Liver (tissue), 9 donors: Measurements from ENCODE around the gene TRIM15. TPM values are rescaled to one million over a fixed set of nuclear protein-coding genes. Genes with fewer than 3 reads are reported as not detected.

Experiments
- DNase-seq: peaks from one replicate; pipeline ENCODE4 v3.0.0-alpha.2; 2017; ENCODE audit warnings: low spot score
- H3K27ac ChIP-seq, 2 donors: one replicate each; pipeline ENCODE4 v1.7.0; 2013; ENCODE audit warnings: inconsistent platforms in 2 of 2, low read length in 2 of 2, control low read depth in 1 of 2, low read depth in 1 of 2, mild to moderate bottlenecking in 1 of 2
- H3K27me3 ChIP-seq, 4 donors: one replicate each; pipeline versions ENCODE4 v1.6.1 to v1.7.0; 2013; ENCODE audit warnings: low read length in 3 of 4, inconsistent platforms in 1 of 4, mild to moderate bottlenecking in 1 of 4, moderate library complexity in 1 of 4; ENCODE audit not compliant: control insufficient read depth in 4 of 4, insufficient read depth in 4 of 4
- H3K36me3 ChIP-seq, 4 donors: one replicate each; pipeline versions ENCODE4 v1.6.1 to v1.7.0; 2013; ENCODE audit warnings: low read length in 3 of 4, mild to moderate bottlenecking in 3 of 4, low read depth in 1 of 4, moderate library complexity in 1 of 4; ENCODE audit not compliant: control insufficient read depth in 4 of 4, insufficient read depth in 3 of 4
- H3K4me1 ChIP-seq, 4 donors: one replicate each; pipeline versions ENCODE4 v1.6.1 to v1.7.0; 2013; ENCODE audit warnings: low read length in 3 of 4, mild to moderate bottlenecking in 3 of 4, moderate library complexity in 1 of 4; ENCODE audit not compliant: control insufficient read depth in 4 of 4, insufficient read depth in 4 of 4
- H3K4me3 ChIP-seq, 3 donors: one replicate each; pipeline versions ENCODE4 v1.6.1 to v1.7.0; 2013; ENCODE audit warnings: low read length in 3 of 3, control low read depth in 1 of 3, low read depth in 1 of 3, mild to moderate bottlenecking in 1 of 3
- H3K9ac ChIP-seq, 2 donors: one replicate each; pipeline ENCODE4 v1.7.0; 2013; ENCODE audit warnings: low read length in 2 of 2, mild to moderate bottlenecking in 2 of 2, moderate library complexity in 2 of 2, control low read depth in 1 of 2, low read depth in 1 of 2
- H3K9me3 ChIP-seq, 4 donors: one replicate each; pipeline versions ENCODE4 v1.6.1 to v1.7.0; 2013; ENCODE audit warnings: low read length in 3 of 4; ENCODE audit not compliant: control insufficient read depth in 4 of 4
- ATF3 ChIP-seq: IDR thresholded peaks from 2 replicates; pipeline ENCODE4 v1.6.1; 2016; ENCODE audit warnings: antibody characterized with exemption
- EGR1 ChIP-seq, 2 donors: IDR thresholded peaks; 2 replicates each; pipeline ENCODE4 v1.6.1; 2016 to 2018; ENCODE audit warnings: antibody characterized with exemption in 2 of 2, low read depth in 2 of 2
- FOXA1 ChIP-seq: IDR thresholded peaks from 2 replicates; pipeline ENCODE4 v1.6.1; 2016; ENCODE audit warnings: antibody characterized with exemption
- FOXA2 ChIP-seq: IDR thresholded peaks from 2 replicates; pipeline ENCODE4 v1.6.1; 2016; ENCODE audit warnings: antibody characterized with exemption
- GABPA ChIP-seq, 2 donors: IDR thresholded peaks in 1 of 2; conservative IDR thresholded peaks in 1 of 2; 2 replicates each; pipeline ENCODE4 v1.6.1; 2016; ENCODE audit warnings: antibody characterized with exemption in 2 of 2, mild to moderate bottlenecking in 1 of 2, moderate library complexity in 1 of 2
- HNF4A ChIP-seq, 2 donors: conservative IDR thresholded peaks; 2 replicates each; pipeline ENCODE4 v1.6.1; 2016; ENCODE audit warnings: antibody characterized with exemption in 2 of 2, mild to moderate bottlenecking in 2 of 2
- HNF4G ChIP-seq: IDR thresholded peaks from 2 replicates; pipeline ENCODE4 v1.6.1; 2016; ENCODE audit warnings: antibody characterized with exemption
- JUND ChIP-seq, 2 donors: IDR thresholded peaks; 2 replicates each; pipeline ENCODE4 v1.6.1; 2016; ENCODE audit warnings: antibody characterized with exemption in 2 of 2
- NR2F2 ChIP-seq: IDR thresholded peaks from 2 replicates; pipeline ENCODE4 v1.6.1; 2016; ENCODE audit warnings: antibody characterized with exemption
- RAD21 ChIP-seq, 2 donors: IDR thresholded peaks; 2 replicates each; pipeline ENCODE4 v1.6.1; 2016; ENCODE audit warnings: antibody characterized with exemption in 2 of 2, mild to moderate bottlenecking in 2 of 2
- REST ChIP-seq: IDR thresholded peaks from 2 replicates; pipeline ENCODE4 v1.6.1; 2016; ENCODE audit warnings: antibody characterized with exemption, mild to moderate bottlenecking
- RXRA ChIP-seq, 2 donors: IDR thresholded peaks; 2 replicates each; pipeline ENCODE4 v1.6.1; 2017 to 2018; ENCODE audit warnings: antibody characterized with exemption in 2 of 2, mild to moderate bottlenecking in 1 of 2
- SP1 ChIP-seq: IDR thresholded peaks from 2 replicates; pipeline ENCODE4 v1.6.1; 2018; ENCODE audit warnings: antibody characterized with exemption, mild to moderate bottlenecking
- TAF1 ChIP-seq: conservative IDR thresholded peaks from 2 replicates; pipeline ENCODE4 v1.6.1; 2016; ENCODE audit warnings: antibody characterized with exemption, mild to moderate bottlenecking
- YY1 ChIP-seq: IDR thresholded peaks from 2 replicates; pipeline ENCODE4 v1.6.1; 2016; ENCODE audit warnings: antibody characterized with exemption, mild to moderate bottlenecking
- WGBS: extraction: QIAGEN DNeasy Blood & Tissue Kit; methylation state at CpG from one replicate; pipeline ENCODE4 v1.1.7; 2013; 5-methylcytosine and 5-hydroxymethylcytosine counted together
- polyA plus RNA-seq, 2 donors: library from polyadenylated mRNA; stranded (reverse) in 1 of 2; unstranded in 1 of 2; fragments of 200-250 nt in 1 of 2; fragments of >200 nt in 1 of 2; fragmentation: Nextera tagmentation in 1 of 2; extraction: Ambion mirVana in 1 of 2; gene quantifications; one replicate each; pipeline versions ENCODE4 v1.2.1 to v1.2.3, GENCODE V29; 2013 to 2015
- total RNA-seq, 2 donors: library from RNA; depleted of rRNA; stranded (reverse); fragments of >200 nt; gene quantifications; one replicate each; pipeline ENCODE4 v1.2.3, GENCODE V29; 2014
- TF ChIP-seq, protein P1 (sequence below): IDR thresholded peaks from 2 replicates; pipeline ENCODE4 v1.6.1; 2016; ENCODE audit warnings: antibody characterized with exemption
- TF ChIP-seq, protein P2 (sequence below): IDR thresholded peaks from 2 replicates; pipeline ENCODE4 v1.6.1; 2016; ENCODE audit warnings: antibody characterized with exemption
- donor health status: healthy.
- donor health status: healthy.
- donor health status: healthy.
- donor health status: healthy.
- donor health status: healthy.

The TRIM15 gene
- total and polyA plus RNA-seq, 4 donors, result 1.6 to 2.8 (median 1.9) TPM

- H3K27me3 ChIP-seq, result peaks cover 0 to 8% (median 0%) of the 10 kb centered on the region in 4 donors
- H3K27ac ChIP-seq, result no peak overlapping the region
- no peaks in the 10 kb centered on the region for H3K9me3 ChIP-seq
- 67% methylated on average over 7 of the region's 7 CpGs for WGBS
- no peak for DNase-seq
- H3K4me1 ChIP-seq, result no peaks in the 10 kb centered on the region
- no peaks in the 10 kb centered on the region for H3K36me3 ChIP-seq
- H3K9ac ChIP-seq, result no peak overlapping the region
- H3K4me3 ChIP-seq, result no peak overlapping the region
- TF ChIP-seq, protein P1, sequence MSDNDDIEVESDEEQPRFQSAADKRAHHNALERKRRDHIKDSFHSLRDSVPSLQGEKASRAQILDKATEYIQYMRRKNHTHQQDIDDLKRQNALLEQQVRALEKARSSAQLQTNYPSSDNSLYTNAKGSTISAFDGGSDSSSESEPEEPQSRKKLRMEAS, result no peak
- TF ChIP-seq ATF3, result no peak
- no peak for TF ChIP-seq REST
- TF ChIP-seq RAD21 (IDR thresholded peaks at IDR 0.05), result no peak
- TF ChIP-seq RXRA (IDR thresholded peaks at IDR 0.05), result no peak
- TF ChIP-seq SP1, result no peak
- TF ChIP-seq FOXA1, result no peak
- no peak for TF ChIP-seq EGR1 (IDR thresholded peaks at IDR 0.05; ENCODE audit: low read depth in 2 of 2)
- no peak for TF ChIP-seq HNF4G
- TF ChIP-seq, protein P2, sequence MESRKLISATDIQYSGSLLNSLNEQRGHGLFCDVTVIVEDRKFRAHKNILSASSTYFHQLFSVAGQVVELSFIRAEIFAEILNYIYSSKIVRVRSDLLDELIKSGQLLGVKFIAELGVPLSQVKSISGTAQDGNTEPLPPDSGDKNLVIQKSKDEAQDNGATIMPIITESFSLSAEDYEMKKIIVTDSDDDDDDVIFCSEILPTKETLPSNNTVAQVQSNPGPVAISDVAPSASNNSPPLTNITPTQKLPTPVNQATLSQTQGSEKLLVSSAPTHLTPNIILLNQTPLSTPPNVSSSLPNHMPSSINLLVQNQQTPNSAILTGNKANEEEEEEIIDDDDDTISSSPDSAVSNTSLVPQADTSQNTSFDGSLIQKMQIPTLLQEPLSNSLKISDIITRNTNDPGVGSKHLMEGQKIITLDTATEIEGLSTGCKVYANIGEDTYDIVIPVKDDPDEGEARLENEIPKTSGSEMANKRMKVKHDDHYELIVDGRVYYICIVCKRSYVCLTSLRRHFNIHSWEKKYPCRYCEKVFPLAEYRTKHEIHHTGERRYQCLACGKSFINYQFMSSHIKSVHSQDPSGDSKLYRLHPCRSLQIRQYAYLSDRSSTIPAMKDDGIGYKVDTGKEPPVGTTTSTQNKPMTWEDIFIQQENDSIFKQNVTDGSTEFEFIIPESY, result no peak
- TF ChIP-seq NR2F2, result no peak
- TF ChIP-seq JUND (IDR thresholded peaks at IDR 0.05), result no peak
- TF ChIP-seq FOXA2, result no peak
Observed at GRCh38 chr6:30145818-30146217, 17.5 kb upstream of the TRIM15 start.

- peaks cover 0 to 5% (median 0%) of the 10 kb centered on the region in 4 donors for H3K27me3 ChIP-seq
- TF ChIP-seq HNF4G (no peak), JUND (IDR thresholded peaks at IDR 0.05) (no peak), GABPA (IDR thresholded peaks at IDR 0.05 in 1 of 2, conservative IDR thresholded peaks at IDR 0.05 in 1 of 2) (no peak), ATF3 (no peak), EGR1 (IDR thresholded peaks at IDR 0.05; ENCODE audit: low read depth in 2 of 2) (no peak), SP1 (no peak), RAD21 (IDR thresholded peaks at IDR 0.05) (no peak), TAF1 (no peak), HNF4A (conservative IDR thresholded peaks at IDR 0.05) (no peak), RXRA (IDR thresholded peaks at IDR 0.05) (no peak), FOXA1 (no peak), YY1 (no peak), FOXA2 (no peak), REST (no peak)
- TF ChIP-seq, protein P2, result no peak
- TF ChIP-seq, protein P1, result no peak
- no peak overlapping the region for H3K27ac ChIP-seq
- H3K36me3 ChIP-seq, result no peaks in the 10 kb centered on the region
- H3K4me1 ChIP-seq, result no peaks in the 10 kb centered on the region
- 90% methylated on average over 3 of the region's 3 CpGs for WGBS
- H3K4me3 ChIP-seq, result no peak overlapping the region
- H3K9me3 ChIP-seq, result no peaks in the 10 kb centered on the region
- DNase-seq, result no peak
- H3K9ac ChIP-seq, result no peak overlapping the region
Observed at GRCh38 chr6:30147096-30147495, 16.2 kb upstream of the TRIM15 start.
